SKM-1 treated with dmso at 0.1 percent for 144 hours (cell line): Measurements from ENCODE around the gene PXN.
"Not testable (repeated sequence)": the region's sequence is repeated elsewhere in the genome, so short reads cannot be mapped to it uniquely, and the experiment has no call there.

Experiments used
- DNase-seq: peaks from one replicate; lab custom pipeline; 2025; ENCODE audit not compliant: unreplicated experiment; lab: John Stamatoyannopoulos, UW

PXN gene

GRCh38 chr12:120227233-120228040 lies 38.1 kb downstream of the PXN start:
- DNase-seq = no peak

DNA sequence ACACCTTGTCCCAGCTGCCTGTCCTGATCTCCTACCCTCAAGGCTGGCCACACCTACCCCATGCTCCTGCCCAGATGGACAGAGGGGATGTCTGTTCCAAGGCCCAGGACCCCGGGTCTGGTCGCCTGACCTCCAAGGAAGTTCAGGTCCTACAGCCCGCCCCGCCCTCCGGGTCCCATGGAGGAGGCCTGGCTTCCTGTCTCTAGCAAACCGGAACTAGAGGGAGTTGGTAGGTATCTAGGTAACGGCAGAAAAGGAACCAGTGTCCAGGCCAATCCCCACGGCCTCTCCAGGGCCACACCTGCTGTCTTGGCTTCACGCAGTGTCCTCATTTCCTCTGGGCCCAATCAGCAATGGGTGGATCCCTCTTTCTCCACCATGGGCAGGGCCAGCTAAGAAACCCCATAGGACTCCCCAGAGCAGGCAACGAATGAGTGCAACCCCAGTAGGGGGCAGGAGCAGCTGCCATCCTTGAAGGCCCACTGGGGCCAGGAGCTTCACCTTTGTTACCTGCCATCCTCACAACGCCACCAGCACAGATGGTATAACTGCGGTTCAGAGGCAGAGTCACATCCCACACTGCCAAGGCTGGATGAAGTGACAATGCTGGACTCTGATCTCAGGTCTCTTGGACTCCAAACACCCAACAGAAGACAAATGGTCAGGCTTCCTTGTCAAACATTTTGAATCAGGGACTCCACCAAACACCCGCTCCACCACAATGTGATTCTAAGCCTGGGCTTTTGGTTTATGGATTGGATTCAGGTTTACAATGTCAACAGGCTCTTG lies 39.5 kb downstream of the PXN start:
- DNase-seq = no peak

GRCh38 chr12:120225200-120225558 lies 40.4 kb downstream of the PXN start:
- no peak for DNase-seq

GRCh38 chr12:120224304-120225199 lies 41.0 kb downstream of the PXN start:
- no peak for DNase-seq

GRCh38 chr12:120223458-120224303 lies 41.8 kb downstream of the PXN start:
- no peak for DNase-seq

GRCh38 chr12:120222288-120222832 lies 43.2 kb downstream of the PXN start:
- DNase-seq = no peak

GRCh38 chr12:120221576-120221900 lies 44.0 kb downstream of the PXN start:
- no peak for DNase-seq

DNA sequence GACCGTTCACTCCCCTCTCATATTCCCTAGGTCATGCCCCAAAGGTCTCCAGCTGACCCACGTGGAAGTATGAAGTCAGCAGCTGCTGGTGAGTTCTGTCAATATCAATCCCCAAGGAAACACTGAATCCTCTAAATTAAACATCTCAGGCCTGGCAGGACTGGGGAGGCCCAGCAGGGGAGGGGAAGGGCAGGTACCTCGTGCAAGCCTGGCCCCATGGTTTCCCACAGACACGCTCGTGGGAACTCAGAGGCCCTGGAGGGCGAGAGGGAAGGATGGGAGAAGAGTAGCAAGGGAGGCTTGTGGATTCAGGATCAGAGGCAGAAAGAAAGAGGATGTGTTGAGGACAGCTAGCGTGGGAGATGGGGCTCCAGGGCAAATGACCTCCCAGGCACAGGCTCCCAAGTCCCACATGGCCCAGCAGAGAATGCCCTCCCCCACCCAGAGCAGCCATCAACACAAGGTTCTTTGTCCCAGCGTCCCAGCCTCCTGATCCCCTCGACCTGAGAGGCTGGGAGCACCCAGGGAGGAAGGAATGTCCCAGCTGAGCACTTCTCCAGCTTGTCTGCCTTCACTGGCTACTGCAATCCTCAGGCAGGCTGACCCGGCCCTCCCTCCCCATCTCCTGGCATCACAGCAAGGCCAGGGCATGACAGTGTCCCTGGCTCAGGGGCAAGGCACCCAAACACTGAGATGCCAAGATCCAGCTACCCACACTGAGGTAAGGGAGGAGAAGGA lies 44.5 kb downstream of the PXN start:
- no peak for DNase-seq

DNA sequence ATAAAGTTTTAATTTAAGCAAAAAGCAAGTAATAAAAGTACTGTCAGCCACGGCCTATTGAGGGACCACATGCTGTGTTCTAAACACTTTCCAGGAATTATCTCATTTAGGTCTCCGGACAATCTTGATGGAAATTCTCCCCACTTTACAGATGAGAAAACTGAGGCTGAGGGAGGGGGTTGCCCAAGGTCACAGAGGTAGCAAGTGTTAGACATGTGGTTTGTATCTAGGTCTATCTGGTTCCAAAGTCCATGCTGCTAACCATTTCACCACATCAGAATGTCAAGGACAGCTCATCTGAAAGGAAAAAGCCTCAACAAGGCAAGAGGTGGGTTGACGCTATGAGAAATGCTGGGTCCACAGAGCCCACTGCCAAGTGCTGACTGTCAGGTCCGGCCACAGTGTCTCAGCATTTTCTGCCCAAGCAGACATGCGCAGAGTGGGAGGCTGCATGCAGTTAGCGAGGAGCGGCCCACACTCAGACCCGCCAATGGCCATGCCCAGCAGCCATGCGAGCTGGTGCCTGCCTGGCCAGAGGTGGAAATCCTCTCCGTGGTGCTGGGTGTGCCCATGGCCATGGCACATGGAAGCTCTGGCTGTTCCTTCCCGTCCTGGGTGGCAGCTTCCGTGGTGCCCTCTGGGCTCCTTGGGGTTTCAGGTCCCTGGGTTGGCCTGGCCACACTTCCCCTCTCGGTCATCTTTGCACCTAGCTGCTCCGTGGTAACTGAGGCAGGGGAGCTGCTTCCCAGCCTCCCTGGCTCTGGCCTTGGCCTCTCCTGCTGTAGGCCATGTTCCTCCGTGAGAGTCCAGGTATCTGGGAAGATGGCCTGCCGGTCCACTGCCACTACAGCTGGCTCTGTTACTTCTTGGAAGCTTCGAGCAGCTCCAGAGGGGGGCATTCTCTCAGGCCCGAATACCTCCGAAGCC lies 46.6 kb downstream of the PXN start:
- DNase-seq = no peak

GRCh38 chr12:120216742-120217605 lies 48.6 kb downstream of the PXN start:
- peak; percentile 66 for DNase-seq

DNA sequence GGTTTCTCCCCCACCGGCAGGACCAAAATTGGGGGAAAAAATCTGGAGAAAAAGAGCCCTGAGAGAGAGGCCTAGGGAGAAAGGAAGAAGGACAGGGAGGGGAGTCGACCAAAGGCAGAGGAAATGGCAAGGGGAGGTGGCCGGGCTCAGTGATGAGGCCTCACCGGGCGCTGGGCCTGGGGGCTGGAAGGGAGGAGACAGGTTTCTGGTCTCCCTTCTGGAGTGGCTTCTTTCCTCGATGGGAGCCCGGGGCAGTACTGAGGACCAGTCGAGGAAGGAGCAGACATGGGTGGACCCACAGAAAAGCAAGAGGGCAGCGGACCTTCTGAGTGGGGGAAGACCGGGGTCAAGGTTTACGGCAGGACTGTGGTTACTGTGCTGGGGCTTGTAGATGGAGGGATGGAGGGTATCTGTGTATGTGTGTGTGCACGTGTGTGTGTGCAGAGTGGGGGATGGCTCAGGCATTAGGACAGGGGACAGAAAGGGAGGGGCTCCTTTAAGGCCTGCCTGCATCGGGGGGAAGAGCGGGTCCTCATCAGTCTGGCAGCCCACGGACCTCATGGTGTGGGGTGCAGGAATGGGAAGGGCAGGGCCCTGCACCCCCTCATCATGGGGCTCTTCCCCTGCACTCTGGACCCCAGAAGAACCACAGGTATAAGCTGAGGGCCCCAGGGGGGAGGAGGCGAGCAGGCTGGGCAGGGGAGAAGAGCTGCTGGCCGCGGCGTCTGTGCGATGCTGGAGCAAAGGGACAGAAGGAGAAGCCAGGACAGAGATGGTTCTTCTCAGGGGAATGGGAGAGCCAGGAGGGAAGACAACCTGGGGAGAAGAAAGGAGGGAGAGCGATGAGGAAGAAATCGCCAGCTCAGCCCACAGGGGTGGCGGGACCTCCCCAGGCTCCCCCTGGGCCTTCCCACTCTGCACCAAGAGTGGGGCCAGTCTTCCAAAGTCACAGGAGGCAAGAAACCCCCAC lies 49.5 kb downstream of the PXN start:
- no peak for DNase-seq

DNA sequence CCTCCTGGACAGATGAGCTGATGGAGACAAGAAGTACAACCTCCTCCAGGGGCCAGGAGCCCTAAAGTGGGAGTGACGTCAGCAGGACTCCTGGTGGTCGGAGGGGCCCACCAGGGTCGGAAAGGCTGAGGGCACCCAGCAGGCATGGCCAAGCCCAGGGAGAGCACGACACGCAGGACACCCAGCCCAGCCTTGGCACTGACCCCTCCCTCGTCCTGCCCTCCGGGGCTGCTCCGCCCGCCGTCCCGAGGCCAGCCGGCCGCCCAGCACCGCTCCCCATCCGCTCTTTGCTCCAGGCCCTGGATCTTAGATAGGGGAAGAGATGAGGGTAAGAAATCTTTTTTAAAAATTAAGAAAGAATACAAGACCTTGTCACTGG lies 50.2 kb downstream of the PXN start:
- no peak for DNase-seq

- no peak for DNase-seq
Observed at GRCh38 chr12:120214626-120215356, 50.7 kb downstream of the PXN start.

- DNase-seq = no peak
Observed at GRCh38 chr12:120213758-120214157, 51.8 kb downstream of the PXN start.

DNA sequence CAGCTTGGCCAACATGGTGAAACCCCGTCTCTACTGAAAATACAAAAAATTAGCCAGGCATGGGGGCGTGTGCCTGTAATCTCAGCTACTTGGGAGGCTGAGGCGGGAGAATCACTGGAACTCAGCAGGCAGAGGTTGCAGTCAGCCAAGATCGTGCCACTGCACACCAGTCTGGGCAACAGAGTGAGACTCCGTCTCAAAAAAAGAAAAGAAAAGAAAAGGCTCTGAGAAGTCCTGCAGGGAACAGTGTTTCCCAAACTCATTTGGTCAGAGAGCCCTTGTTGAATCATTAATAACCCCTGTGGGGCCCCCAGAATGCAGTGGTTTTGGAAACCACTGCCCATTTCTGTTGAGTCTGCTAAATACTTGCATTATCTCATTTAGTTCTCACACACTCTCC lies 52.3 kb downstream of the PXN start:
- DNase-seq = not testable (repeated sequence)

GRCh38 chr12:120212301-120212700 lies 53.2 kb downstream of the PXN start:
- DNase-seq = no peak
